Measurements from ENCODE around the gene RPP30.
"Not testable (repeated sequence)": the region's sequence is repeated elsewhere in the genome, so short reads cannot be mapped to it uniquely, and the experiment has no call there.

RPP30 gene

DNA sequence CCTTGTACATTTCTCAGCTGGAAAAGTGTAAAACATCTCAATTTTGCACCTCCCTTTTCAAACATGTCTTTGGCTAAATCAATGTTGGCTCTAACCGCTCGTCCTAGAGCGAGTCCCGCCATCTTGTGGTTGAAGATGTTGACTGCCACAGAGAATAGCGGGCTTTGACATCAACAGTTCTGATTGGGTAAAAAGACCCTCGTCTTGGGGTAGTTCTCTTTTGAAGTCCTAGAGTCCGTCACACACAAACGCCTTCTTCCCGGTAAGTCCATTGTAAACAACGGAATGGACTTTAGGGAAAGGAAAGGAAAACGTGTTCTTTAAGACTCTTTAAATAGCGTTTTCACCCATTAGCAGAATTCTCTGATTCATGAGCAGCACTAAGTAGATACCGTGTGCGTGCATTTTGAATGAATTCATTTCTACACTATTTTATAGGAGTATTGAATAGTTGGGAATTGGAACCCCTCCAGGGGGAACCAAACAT lies 452 bp upstream of the RPP30 start:
- DNase-seq: peak in 30 of 51 donors; percentile 2 to 77 (median 26)

DNA sequence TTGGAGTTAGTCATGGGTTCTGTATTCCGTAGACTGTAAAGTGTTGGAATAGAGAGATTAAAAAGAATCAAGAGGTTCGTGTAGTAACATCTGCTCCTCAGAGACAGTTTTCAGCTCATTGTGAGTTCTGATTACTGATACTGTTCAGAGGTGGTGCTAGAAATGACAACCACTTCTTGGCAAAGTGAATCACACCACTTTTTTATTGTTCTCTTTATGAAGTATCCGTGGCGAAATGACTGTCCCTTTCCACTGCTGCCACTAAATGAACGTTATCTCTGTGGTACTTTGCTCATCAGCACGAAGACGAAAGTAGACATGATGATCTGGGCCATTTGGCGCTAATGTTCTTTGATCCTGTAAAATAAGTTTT lies 860 bp downstream of the RPP30 start:
- DNase-seq: no peak

DNA sequence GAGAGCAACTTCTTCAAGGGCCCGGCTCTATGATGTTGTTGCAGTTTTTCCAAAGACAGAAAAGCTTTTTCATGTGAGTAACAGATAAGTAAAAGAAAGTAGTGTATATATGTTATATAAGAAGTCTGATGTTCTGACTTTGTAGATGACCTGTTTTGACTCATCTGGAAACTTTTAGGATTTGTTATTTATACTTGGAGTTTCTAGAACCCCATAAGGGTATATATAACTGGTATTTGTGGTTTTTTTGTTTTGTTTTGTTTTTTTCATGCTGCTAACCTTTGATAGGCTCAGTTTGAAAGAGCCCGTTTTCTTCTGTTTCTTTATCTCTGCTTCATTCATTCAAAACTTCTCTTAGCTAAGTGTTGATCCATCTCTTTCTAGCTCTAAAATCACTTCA lies 7.3 kb downstream of the RPP30 start:
- no peak for DNase-seq

DNA sequence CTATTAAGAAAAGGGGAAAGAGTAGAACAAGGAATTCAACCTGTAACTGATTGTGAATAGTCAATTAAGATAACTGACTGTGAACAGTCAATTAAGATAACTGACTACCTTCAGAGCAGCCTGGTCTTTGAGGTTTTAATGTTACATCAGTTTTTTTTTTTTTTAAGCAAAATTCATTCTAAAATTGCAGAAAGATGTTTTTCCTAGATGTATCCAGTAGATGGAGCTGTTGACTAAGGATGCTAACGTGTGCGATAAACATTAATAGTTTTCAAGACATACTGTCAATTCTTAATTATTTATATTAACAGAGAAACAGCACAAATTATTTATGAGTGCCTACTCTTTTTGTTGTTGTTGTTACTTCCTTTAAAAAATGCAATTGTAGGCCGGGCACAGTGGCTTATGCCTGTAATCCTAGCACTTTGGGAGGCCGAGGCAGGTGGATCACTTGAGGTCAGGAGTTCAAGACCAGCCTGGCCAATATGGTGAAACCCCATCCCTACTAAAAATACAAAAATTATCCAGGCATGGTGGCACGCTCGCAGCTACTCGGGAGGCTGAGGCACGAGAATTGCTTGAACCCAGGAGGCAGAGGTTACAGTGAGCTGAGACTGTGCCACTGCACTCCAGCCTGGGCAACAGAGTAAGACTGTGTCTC lies 8.4 kb downstream of the RPP30 start:
- not testable (repeated sequence) for DNase-seq

DNA sequence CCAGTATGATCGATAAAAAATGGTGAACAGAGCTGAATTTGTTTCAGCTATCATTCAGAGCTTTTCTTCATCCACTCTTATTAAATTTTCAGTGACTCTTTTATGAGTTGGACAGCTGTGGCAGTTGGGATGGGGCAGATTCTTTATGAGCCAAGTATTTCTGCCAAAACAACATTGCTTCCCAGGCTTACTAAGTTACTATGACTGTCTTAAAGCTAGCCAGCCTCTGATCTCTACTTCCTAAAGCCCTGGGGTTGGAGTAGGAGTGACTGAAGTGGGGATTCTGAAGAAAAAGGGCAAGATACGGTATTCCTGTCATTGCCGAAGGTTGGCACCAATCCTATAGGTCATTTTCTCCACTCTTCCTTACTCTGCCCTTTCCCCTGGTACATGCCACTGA lies 12.7 kb downstream of the RPP30 start:
- DNase-seq: no peak

DNA sequence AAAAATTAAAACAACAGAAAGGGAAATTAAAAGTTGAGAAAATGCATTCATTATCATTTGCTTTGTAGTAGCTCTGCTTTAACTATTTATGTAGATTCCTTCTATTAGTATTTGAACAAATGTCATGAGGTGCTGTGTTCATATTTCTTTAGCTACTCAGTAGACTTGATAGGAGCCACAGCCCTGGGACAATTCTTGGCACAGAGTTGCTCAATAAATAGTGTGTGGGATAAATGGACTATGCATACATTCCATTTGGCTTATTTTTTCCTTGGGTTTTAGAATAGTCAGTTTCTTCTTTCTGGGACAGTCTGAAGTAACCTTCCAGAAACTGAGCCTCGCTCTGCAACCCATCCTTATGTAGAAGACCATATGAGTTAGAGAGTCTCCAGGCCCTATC lies 13.4 kb downstream of the RPP30 start:
- no peak for DNase-seq

DNA sequence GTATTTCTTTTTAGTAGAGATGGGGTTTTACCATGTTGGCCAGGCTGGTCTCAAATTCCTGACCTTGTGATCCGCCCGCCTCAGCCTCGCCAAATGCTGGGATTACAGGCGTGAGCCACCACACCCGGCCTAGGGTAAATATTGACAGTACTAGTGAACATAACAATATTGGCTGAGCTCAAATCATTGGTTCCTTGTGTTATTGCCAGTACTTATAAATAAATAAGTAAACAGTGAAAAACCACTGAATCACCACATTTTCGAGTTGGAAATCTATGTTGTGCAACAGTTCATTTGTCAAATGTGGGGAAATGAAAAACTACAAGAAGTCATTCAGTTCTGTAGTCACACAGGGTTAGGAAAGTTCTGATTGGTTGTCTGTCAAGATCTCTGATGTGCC lies 15.8 kb downstream of the RPP30 start:
- no peak for DNase-seq

DNA sequence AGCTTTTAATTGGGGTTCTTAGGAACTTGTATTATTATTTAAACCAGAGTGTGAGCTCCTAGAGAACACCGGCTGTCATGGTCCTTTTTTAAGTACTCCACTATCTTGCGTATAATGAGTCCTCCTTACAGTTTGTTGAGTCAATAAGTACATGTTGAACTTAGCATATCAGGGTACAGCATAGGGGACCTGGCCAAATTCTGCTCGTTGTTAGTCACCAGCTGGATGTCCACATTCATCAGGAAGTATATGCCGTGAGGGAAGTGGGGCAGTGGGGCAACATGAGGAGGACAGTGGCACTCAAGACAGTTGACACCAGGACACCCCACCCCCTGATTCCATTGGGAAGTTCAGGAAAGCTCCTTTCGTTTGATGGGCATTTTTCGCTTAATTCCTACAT lies 16.6 kb downstream of the RPP30 start:
- DNase-seq: no peak

DNA sequence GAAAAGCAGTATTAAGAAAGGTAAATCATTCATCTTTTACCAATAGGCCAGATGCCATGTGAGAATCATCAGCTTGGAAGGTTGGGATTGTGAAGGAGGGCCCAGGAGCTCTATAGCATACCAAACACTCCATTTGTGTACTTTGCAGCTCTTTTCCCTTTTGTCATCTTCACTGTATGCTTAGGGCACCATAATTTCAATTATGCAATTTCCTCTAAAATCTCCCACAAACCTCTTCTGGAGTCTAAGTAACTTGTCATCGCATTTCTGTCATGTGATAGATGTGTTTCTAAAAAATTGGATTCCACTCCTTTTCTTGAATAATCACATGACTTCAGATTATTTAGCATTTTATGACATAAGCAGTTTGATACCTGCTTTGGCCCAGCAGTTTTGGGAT lies 17.9 kb downstream of the RPP30 start:
- DNase-seq: no peak

DNA sequence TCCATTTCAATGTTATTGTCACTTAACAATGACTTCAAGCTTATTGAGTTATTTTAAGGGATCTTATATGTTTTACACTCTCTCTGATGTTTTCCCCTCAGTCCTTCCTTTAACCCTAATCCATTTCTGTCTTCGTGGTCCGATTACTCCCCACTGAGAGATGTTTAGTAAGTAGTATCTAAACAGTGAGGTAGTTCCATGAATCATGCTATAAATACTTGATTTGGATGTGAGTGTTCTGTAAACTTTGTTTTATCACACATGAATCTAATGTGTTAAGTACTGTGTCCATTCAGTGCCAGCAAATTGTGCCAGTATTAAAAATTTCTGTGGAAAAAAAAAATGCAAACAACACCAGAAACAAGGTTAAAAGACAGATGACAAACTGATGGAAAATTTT lies 18.6 kb downstream of the RPP30 start:
- no peak for DNase-seq

DNA sequence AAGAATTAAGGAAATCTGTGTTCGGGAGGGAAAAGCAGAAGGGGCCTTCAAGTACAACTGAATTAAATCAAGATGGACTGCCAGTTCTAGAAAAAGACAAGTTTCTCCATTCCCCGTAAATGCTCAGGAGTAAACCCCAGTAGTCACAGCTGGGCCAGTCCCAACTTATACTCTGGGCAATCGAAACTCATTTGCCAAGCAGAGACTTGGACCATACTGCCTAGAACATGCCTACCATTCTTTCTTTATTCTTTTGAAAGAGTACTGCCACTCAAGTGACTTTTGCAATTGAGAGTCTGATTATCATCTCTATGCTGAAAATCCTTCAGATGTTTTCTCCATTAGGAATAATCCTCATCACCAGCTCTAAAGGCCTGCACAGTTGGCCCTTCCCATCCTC lies 21.4 kb downstream of the RPP30 start:
- DNase-seq: no peak

DNA sequence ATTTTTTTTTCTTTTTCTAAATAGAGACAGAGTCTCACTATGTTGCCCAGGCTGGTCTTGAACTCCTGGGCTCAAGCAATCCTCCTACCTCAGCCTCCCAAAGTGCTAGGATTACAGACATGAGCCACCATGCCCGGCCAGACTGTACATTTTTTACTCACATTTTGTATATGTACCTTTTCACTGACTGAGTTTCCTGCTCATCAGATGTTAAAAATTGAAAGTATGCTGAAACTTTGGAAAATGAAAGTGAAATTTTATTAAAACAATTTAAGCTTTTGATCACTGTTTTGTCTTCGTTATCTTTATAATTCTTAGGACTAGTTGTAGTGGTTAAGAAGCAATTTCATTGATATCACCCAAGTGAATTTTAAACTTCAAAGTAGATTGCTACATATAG lies 25.1 kb downstream of the RPP30 start:
- DNase-seq: not testable (repeated sequence)

DNA sequence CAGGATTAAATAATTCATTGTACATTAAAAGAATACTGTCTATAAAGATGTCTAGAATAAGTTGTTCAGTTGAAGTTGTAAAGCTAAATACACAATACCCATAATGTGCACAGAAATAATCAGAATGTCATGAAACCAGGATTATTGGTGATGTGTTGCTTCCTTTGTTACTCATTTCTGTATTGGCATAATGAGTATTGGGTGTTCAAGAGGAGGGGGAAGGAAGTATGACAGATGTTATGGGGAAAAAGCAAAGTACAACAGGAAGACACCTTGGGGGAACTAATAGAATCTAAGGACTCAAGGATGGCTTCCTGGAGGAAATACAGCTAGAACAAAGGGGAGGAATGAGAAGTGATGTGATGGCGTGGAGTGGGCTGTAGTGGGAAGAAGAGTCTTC lies 34.2 kb downstream of the RPP30 start:
- DNase-seq: no peak

DNA sequence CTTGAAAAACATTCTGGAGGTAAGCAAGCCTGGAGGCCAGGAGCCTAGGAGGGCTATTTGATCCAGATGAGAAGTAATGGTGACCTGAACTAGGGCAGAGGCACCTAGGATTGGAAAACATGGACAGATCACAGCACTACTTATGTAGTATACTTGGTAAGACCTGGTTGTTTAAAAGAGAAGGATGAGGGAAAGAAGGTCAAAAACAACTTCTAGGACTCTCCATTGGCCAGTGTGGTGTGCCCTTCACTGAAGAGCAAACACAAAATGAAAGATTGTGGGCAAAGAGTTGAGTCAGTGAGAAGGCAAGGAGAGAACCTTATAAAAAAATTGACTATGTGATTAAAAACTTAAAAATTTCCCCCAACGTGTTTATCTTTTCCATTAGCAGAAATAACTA lies 34.8 kb downstream of the RPP30 start:
- no peak for DNase-seq

DNA sequence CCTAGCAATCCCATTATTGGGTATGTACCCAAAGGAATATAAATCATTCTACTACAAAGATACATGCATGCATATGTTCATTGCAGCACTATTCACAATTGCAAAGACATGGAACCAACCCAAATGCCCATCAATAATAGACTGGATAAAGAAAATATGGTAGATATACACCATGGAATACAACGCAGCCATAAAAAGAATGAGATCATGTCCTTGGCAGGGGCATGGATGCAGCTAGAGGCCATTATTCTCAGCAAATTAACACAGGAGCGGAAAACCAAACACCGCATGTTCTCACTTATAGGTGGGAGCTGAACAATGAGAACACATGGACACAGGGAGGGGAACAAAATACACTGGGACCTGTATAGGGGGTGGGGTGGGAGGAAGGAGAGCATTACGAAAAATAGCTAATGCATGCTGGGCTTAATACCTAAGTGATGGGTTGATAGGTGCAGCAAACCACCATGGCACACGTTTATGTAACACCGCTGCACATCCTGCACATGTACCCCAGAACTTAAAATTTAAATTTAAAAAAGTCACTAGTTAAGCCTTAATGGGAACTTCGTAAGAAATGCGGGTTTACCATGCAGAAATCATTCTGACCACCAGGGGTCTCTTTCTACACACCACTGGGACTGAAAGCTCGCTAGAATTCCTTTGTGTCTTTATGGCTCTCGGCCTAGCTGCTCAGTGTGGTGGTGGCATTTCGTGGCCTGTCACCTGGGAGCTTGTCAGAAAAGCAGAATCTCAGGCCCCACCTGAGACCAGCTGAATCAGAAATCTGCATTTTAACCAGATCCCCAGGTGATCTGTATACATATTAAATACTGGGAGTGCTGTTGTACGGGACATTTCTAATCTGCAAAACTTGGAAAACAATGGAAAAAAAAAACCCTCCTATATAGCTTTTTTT lies 39.6 kb downstream of the RPP30 start:
- DNase-seq: peak in 44 of 51 donors; percentile 2 to 77 (median 24)

DNA sequence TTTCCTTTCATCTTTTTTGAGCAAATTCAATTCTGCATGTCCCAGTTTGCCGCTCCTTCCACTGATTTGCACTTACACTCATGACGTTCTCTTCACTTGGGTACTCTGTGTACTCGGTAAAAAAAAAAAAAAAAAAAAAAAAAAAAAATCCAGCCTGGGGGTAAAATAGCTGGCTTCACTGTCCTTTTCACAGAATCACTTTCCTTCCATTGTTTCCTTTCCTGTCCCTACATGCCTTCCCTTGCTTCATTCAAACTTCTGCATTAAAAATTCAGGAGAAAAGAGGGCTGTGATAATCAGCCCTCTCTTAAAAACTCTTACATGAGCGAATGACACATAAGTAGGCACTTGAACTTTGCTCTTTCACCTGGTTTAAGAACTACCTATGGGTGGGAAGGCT lies 40.4 kb downstream of the RPP30 start:
- DNase-seq: no peak

DNA sequence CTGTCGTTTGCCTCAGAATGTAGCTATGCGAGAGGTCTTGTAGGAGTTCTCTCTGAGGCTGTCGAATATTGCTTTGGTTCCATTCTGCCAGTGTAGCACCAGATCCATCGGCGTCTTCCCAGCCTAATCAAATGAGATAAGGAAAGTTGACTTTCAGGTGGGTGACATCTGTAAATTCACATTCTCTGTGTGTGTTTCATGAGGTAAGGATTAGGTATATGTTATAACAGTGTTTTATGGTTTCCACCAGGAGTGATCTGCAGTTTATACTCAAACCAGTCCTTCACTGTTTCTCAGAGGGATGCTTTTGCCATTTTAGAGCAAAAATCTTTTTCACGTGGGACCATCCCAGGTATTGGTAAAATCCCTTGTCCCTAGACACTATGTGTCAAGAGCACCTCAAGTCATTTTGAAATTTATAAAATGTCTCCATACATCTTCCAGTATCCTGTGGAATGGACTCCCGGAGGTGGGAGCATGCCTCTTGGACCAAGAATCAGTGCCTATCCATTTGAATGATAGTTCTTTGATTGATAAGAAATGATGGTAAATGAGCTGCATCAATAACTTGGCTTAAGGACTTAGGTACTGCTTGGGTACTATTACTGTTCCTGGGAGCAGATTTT lies 41.2 kb downstream of the RPP30 start:
- DNase-seq: no peak

DNA sequence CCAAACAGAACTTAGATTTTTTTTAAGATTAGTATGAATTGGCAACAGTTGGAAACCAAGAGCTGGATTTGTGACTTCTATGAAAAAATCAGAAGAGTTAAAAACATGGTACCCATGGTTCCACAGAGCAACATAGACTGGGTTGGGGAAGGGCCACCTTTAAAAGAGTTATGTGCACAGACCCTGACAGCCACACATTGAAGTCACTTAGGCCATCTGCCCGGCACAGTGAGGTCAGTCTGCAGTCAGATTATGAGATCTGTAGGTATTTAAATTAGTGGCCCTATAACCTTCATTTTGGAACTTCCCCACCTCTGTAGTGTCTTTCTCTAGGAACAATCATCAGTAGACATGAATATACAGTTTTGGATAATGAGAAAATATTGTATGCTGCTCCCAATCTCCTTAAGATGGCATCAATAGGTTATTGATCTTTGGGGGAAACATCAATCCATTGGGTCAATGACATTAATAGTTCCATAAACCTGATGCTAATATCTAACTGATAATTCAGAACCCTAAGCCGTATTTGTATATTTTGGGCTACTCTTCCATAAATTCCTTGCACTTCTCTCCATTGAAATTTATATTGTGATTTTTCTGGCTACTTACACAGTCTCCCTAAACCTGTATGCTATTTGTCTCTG lies 42.1 kb downstream of the RPP30 start:
- no peak for DNase-seq

DNA sequence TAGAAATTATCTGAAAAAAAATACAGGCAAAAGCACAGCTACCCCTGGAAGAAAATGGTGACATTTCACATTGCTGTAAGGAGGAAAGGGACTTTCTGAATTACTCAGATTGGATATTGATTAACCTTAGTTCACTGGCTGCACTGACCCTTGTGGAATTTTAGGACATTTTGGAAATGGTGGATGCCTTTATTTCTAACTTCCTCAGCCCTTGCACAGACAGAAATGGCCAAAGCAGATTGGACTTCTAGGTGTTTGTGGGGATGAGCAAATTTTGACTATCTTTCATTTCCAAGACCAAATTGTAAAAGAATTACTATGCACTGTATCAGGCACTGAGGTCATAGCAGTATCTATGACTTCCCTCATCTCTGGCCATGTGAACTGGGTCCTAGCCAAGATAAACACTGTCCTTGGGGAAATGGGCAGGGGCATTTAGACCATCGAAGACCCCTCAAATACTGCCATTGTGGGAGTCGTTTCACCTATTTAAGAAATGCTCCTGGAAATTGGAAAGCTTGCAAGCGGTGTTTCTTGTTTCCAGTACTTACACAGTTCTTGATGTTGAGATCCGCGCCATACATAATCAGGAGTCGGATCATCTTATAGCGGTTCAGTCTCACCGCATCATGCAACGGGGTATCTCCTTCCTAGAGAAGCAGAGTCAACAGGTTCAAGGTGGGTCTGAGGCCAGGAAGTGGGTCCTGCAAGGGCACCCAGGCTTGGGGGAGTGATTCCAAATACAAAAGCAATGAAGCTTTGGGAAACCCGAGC lies 43.4 kb downstream of the RPP30 start:
- no peak for DNase-seq

DNA sequence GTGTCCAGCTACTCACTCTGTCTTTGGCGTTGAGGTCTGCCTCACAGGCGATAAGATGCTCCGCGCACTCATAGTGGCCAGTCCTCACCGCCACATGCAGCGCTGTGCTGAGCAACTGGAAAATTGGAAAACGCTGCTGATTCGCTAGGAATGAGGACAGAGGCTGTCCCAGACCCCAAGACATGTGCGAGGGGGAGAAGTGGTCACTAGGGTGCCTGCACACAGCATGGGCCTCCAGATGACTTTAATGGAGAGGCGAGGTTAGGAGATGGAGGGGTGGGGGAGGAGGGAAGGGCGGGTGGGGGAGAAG lies 43.9 kb downstream of the RPP30 start:
- DNase-seq: no peak

Data from hypothalamus (tissue), 51 donors.